LHCN-M2 (cell line): Measurements from ENCODE around the gene GPR78. TPM values are rescaled to one million over a fixed set of nuclear protein-coding genes. Genes with fewer than 3 reads are reported as not detected.

Experiments used
- DNase-seq: peaks from one replicate; pipeline ENCODE4 v3.0.0-alpha.2; 2012; ENCODE audit warnings: low read depth
- total RNA-seq: library from RNA; depleted of rRNA; stranded (reverse); fragments of >200 nt; gene quantifications from 2 replicates; pipeline ENCODE4 v1.2.3, GENCODE V29; 2014

Gene GPR78
- total RNA-seq, 1 experiment from 2014 or later: 0.06 TPM

- peak; percentile 63 for DNase-seq
These were observed 32.9 kb upstream of the GPR78 start for GRCh38 chr4:8547108-8547911.

GRCh38 chr4:8547912-8548730 is 32.1 kb upstream of the GPR78 start:
- no peak for DNase-seq

- DNase-seq: no peak
These were observed 31.4 kb upstream of the GPR78 start for GRCh38 chr4:8548731-8549351.

- no peak for DNase-seq
These were observed 30.8 kb upstream of the GPR78 start for GRCh38 chr4:8549352-8549931.

GRCh38 chr4:8550691-8551090 is 29.5 kb upstream of the GPR78 start:
- DNase-seq: no peak

GRCh38 chr4:8552024-8552423 is 28.2 kb upstream of the GPR78 start:
- DNase-seq: no peak

GRCh38 chr4:8552581-8553205 is 27.5 kb upstream of the GPR78 start:
- no peak for DNase-seq

- no peak for DNase-seq
These were observed 27.0 kb upstream of the GPR78 start for GRCh38 chr4:8553216-8553615.

GRCh38 chr4:8553991-8554405 is 26.2 kb upstream of the GPR78 start:
- DNase-seq: no peak

GRCh38 chr4:8554555-8555100 is 25.6 kb upstream of the GPR78 start:
- no peak for DNase-seq

- no peak for DNase-seq
These were observed 24.5 kb upstream of the GPR78 start for GRCh38 chr4:8555716-8556115.

GRCh38 chr4:8556341-8557150 is 23.6 kb upstream of the GPR78 start:
- peak; percentile 12 for DNase-seq

GRCh38 chr4:8557151-8558076 is 22.8 kb upstream of the GPR78 start:
- DNase-seq: no peak

- peak; percentile 47 for DNase-seq
These were observed 21.9 kb upstream of the GPR78 start for GRCh38 chr4:8558080-8558960.

- no peak for DNase-seq
These were observed 21.2 kb upstream of the GPR78 start for GRCh38 chr4:8559011-8559410.

GRCh38 chr4:8559524-8560264 is 20.5 kb upstream of the GPR78 start:
- no peak for DNase-seq

- no peak for DNase-seq
These were observed 19.7 kb upstream of the GPR78 start for GRCh38 chr4:8560265-8561047.
